ENCODE measurements around the gene MCRIP1. TPM values are rescaled to one million over a fixed set of nuclear protein-coding genes. Genes with fewer than 3 reads are reported as not detected.

Gene MCRIP1
- total and polyA plus RNA-seq, 9 of the 15 experiments (the other 6 are each of a cell fraction or from before 2014, with no cell fraction given) = 0.39 to 35.8 (median 9.7) TPM

DNA sequence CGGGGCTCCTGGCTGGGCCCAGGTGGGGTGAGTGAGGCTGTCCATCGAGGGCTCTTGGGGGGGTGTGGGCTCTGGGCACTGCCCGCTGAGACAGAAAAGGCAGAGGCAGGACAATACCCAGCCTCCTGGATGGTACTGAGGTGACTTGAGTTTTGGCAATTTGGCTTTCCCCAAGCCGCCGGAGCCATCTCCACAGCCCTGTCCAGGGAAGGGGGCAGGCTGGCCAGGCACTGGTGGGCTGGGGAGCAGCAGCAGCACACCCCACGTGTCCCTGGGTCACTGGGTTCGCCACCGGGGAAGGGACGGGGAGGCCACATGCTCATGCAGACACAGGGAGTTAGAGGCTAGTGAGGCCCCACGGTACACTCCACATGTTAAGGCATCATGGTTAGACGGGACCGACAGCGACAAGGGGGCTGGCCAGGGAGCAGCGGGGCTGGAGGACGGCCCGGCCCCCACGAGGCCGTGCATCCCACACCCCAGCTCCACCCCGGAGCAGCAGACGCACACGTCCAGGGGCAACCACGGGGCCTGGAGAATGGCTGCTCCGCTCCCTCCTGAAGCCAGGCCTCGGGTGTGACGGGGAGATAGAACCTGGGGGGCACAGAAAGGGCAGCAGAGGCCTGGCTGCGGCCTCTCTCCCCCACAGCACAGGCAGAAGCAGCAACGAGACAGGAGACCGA is 35.0 kb upstream of the MCRIP1 start (continued):
- no peak for TF ChIP-seq HOXB6 (CRISPR knock-in tag; IDR thresholded peaks at IDR 0.05; ENCODE audit: borderline replicate concordance)
- TF ChIP-seq ZBTB9 (CRISPR knock-in tag; IDR thresholded peaks at IDR 0.05) = peak; percentile 76; the same call in 1 of the 2 replicates
- TF ChIP-seq, protein P1, sequence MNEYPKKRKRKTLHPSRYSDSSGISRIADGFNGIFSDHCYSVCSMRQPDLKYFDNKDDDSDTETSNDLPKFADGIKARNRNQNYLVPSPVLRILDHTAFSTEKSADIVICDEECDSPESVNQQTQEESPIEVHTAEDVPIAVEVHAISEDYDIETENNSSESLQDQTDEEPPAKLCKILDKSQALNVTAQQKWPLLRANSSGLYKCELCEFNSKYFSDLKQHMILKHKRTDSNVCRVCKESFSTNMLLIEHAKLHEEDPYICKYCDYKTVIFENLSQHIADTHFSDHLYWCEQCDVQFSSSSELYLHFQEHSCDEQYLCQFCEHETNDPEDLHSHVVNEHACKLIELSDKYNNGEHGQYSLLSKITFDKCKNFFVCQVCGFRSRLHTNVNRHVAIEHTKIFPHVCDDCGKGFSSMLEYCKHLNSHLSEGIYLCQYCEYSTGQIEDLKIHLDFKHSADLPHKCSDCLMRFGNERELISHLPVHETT (CRISPR knock-in tag; conservative IDR thresholded peaks at IDR 0.05 in 1 of 2, IDR thresholded peaks at IDR 0.05 in 1 of 2) = 0 out of 4 replicates have a peak, but pooled peaks of 1 of the 2 experiments have one; percentile 13
- TF ChIP-seq, protein P2, sequence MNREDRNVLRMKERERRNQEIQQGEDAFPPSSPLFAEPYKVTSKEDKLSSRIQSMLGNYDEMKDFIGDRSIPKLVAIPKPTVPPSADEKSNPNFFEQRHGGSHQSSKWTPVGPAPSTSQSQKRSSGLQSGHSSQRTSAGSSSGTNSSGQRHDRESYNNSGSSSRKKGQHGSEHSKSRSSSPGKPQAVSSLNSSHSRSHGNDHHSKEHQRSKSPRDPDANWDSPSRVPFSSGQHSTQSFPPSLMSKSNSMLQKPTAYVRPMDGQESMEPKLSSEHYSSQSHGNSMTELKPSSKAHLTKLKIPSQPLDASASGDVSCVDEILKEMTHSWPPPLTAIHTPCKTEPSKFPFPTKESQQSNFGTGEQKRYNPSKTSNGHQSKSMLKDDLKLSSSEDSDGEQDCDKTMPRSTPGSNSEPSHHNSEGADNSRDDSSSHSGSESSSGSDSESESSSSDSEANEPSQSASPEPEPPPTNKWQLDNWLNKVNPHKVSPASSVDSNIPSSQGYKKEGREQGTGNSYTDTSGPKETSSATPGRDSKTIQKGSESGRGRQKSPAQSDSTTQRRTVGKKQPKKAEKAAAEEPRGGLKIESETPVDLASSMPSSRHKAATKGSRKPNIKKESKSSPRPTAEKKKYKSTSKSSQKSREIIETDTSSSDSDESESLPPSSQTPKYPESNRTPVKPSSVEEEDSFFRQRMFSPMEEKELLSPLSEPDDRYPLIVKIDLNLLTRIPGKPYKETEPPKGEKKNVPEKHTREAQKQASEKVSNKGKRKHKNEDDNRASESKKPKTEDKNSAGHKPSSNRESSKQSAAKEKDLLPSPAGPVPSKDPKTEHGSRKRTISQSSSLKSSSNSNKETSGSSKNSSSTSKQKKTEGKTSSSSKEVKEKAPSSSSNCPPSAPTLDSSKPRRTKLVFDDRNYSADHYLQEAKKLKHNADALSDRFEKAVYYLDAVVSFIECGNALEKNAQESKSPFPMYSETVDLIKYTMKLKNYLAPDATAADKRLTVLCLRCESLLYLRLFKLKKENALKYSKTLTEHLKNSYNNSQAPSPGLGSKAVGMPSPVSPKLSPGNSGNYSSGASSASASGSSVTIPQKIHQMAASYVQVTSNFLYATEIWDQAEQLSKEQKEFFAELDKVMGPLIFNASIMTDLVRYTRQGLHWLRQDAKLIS (CRISPR knock-in tag; IDR thresholded peaks at IDR 0.05) = peak; percentile 8
- TF ChIP-seq HNRNPL (IDR thresholded peaks at IDR 0.05; ENCODE audit: low read depth, low read length) = peak; percentile 79; the same call in 1 of the 2 replicates
- 0 out of 2 replicates have a peak, but pooled peaks have one; percentile 25 for TF ChIP-seq SAFB (IDR thresholded peaks at IDR 0.05; ENCODE audit: borderline replicate concordance, low read depth, low read length)
- TF ChIP-seq, protein P3, sequence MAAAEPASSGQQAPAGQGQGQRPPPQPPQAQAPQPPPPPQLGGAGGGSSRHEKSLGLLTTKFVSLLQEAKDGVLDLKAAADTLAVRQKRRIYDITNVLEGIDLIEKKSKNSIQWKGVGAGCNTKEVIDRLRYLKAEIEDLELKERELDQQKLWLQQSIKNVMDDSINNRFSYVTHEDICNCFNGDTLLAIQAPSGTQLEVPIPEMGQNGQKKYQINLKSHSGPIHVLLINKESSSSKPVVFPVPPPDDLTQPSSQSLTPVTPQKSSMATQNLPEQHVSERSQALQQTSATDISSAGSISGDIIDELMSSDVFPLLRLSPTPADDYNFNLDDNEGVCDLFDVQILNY (CRISPR knock-in tag; IDR thresholded peaks at IDR 0.05) = 0 out of 2 replicates have a peak, but pooled peaks have one; percentile 76
- no peak for TF ChIP-seq ETV1 (tag; conservative IDR thresholded peaks at IDR 0.05; ENCODE audit: low read depth)
- TF ChIP-seq USF2 (CRISPR knock-in tag; IDR thresholded peaks at IDR 0.05) = peak; percentile 41; the same call in 1 of the 2 replicates
- no peak for TF ChIP-seq ZNF282 (CRISPR knock-in tag; IDR thresholded peaks at IDR 0.05)
- TF ChIP-seq, protein P4, sequence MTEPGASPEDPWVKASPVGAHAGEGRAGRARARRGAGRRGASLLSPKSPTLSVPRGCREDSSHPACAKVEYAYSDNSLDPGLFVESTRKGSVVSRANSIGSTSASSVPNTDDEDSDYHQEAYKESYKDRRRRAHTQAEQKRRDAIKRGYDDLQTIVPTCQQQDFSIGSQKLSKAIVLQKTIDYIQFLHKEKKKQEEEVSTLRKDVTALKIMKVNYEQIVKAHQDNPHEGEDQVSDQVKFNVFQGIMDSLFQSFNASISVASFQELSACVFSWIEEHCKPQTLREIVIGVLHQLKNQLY (CRISPR knock-in tag; conservative IDR thresholded peaks at IDR 0.05) = 0 out of 4 replicates have a peak, but pooled peaks of 1 of the 2 experiments have one; percentile 46
- TF ChIP-seq POLR2A (conservative IDR thresholded peaks at IDR 0.05) = peak; percentile 58
- TF ChIP-seq DDX20 (tag; IDR thresholded peaks at IDR 0.05; ENCODE audit: low read depth) = no peak
- peak; percentile 84 for TF ChIP-seq FIP1L1 (IDR thresholded peaks at IDR 0.05; ENCODE audit: low read depth, low read length, poor library complexity, severe bottlenecking)
- peak; percentile 45; the same call in 1 of the 2 replicates for TF ChIP-seq HDGF (IDR thresholded peaks at IDR 0.05)
- TF ChIP-seq KLF10 (CRISPR knock-in tag; IDR thresholded peaks at IDR 0.05) = peak; percentile 83; the same call in 1 of the 2 replicates
- peak; percentile 80 for TF ChIP-seq ZBTB17 (CRISPR knock-in tag; IDR thresholded peaks at IDR 0.05)

Measured in K562 (cell line).